Vagina (tissue), 2 donors: Measurements from ENCODE around the gene RPP30. TPM values are rescaled to one million over a fixed set of nuclear protein-coding genes. Genes with fewer than 3 reads are reported as not detected.
"Not testable (repeated sequence)": the region's sequence is repeated elsewhere in the genome, so short reads cannot be mapped to it uniquely, and the experiment has no call there.

Experiments
- DNase-seq, 2 donors: peaks; one replicate each; pipeline ENCODE4 v3.0.0-alpha.2; 2017; ENCODE audit errors: extremely low spot score in 2 of 2
- H3K27ac ChIP-seq: fragments of 200-600 bp; sonication (generic); one replicate; pipeline ENCODE4 v1.5.1; 2019
- H3K27me3 ChIP-seq: fragments of 200-600 bp; sonication (generic); one replicate; pipeline ENCODE4 v1.5.1; 2019
- H3K36me3 ChIP-seq, 2 donors: fragments of 200-600 bp; sonication (generic); one replicate each; pipeline ENCODE4 v1.5.1; 2017 to 2019
- H3K4me1 ChIP-seq: fragments of 200-600 bp; sonication (generic); one replicate; pipeline ENCODE4 v1.5.1; 2019
- H3K4me3 ChIP-seq, 2 donors: fragments of 200-600 bp; sonication (generic); 1 replicate in 1 of 2; 2 replicates in 1 of 2; pipeline ENCODE4 v1.5.1; 2016 to 2019
- H3K9me3 ChIP-seq: fragments of 200-600 bp; sonication (generic); one replicate; pipeline ENCODE4 v1.5.1; 2019
- CTCF ChIP-seq, 3 experiments: fragments of 450-650 bp in 2 of 3; fragments of 200-600 bp in 1 of 3; sonication (generic) in 1 of 3; IDR thresholded peaks; one replicate each; pipeline ENCODE4 v1.5.1; 2017 to 2019; ENCODE audit warnings: antibody characterized with exemption in 3 of 3, mild to moderate bottlenecking in 2 of 3, moderate library complexity in 2 of 3
- POLR2A ChIP-seq, 2 donors: fragments of 450-650 bp; IDR thresholded peaks; one replicate each; pipeline ENCODE4 v1.6.1; 2017; ENCODE audit warnings: antibody characterized with exemption in 2 of 2, mild to moderate bottlenecking in 2 of 2, moderate library complexity in 2 of 2
- POLR2AphosphoS5 ChIP-seq, 2 donors: sonication (generic); formaldehyde crosslinking; IDR thresholded peaks; one replicate each; pipeline ENCODE4 v1.9.0; 2017; ENCODE audit warnings: antibody characterized with exemption in 2 of 2, mild to moderate bottlenecking in 2 of 2, low read depth in 1 of 2; ENCODE audit not compliant: insufficient read depth in 1 of 2
- intact Hi-C: fragments of 100-400 bp; cut with DNase I; formaldehyde crosslinking; loops from one replicate; pipeline ENCODE4 v1.15.1; 2023
- total RNA-seq: library from RNA; depleted of rRNA; stranded (reverse); fragments of >200 nt; gene quantifications from one replicate; pipeline ENCODE4 v1.2.3, GENCODE V29; 2016

Gene RPP30
- total RNA-seq, 1 donor from 2014 or later = 18.4 TPM

GRCh38 chr10:90893190-90893589, 21.4 kb downstream of the RPP30 start:
- intact Hi-C loops = no loop called here
- Histone ChIP-seq H3K27ac (no peak overlapping the region), H3K9me3 (no peaks in the 10 kb centered on the region), H3K27me3 (no peaks in the 10 kb centered on the region), H3K4me3 (no peak overlapping the region), H3K36me3 (peaks cover 0 to 41% of the 10 kb centered on the region in 2 donors), H3K4me1 (no peaks in the 10 kb centered on the region)
- no peak for DNase-seq
- TF ChIP-seq POLR2A (IDR thresholded peaks at IDR 0.05) = no peak
- TF ChIP-seq POLR2AphosphoS5 (IDR thresholded peaks at IDR 0.05; ENCODE audit: insufficient read depth in 1 of 2, low read depth in 1 of 2) = no peak
- no peak for TF ChIP-seq CTCF (IDR thresholded peaks at IDR 0.05)

GRCh38 chr10:90896916-90897315, 25.1 kb downstream of the RPP30 start:
- peaks cover 0 to 37% of the 10 kb centered on the region in 2 donors for H3K36me3 ChIP-seq
- H3K4me1 ChIP-seq, intact Hi-C loops, H3K4me3 ChIP-seq, H3K27me3 ChIP-seq, H3K9me3 ChIP-seq, DNase-seq, H3K27ac ChIP-seq: not testable (repeated sequence)

- Histone ChIP-seq H3K36me3 (peaks cover 0 to 13% of the 10 kb centered on the region in 2 donors), H3K4me1 (no peaks in the 10 kb centered on the region), H3K27me3 (no peaks in the 10 kb centered on the region), H3K27ac (no peak overlapping the region), H3K9me3 (no peaks in the 10 kb centered on the region), H3K4me3 (no peak overlapping the region)
- TF ChIP-seq CTCF (IDR thresholded peaks at IDR 0.05) (no peak), POLR2A (IDR thresholded peaks at IDR 0.05) (no peak), POLR2AphosphoS5 (IDR thresholded peaks at IDR 0.05; ENCODE audit: insufficient read depth in 1 of 2, low read depth in 1 of 2) (no peak)
- intact Hi-C loops = loop anchor here (5.0 kb wide), 1 partner anchor 346 kb away; no protein-coding TSS in a partner anchor
- DNase-seq = no peak
These were observed 34.2 kb downstream of the RPP30 start for GRCh38 chr10:90905925-90906324.

- intact Hi-C loops = loop anchor here (5.0 kb wide), 1 partner anchor 346 kb away; no protein-coding TSS in a partner anchor
- Histone ChIP-seq H3K4me1 (no peaks in the 10 kb centered on the region), H3K36me3 (peaks cover 0 to 13% of the 10 kb centered on the region in 2 donors), H3K27ac (no peak overlapping the region), H3K27me3 (no peaks in the 10 kb centered on the region), H3K4me3 (no peak overlapping the region), H3K9me3 (no peaks in the 10 kb centered on the region)
- DNase-seq = no peak
- TF ChIP-seq POLR2A (IDR thresholded peaks at IDR 0.05) (no peak), CTCF (IDR thresholded peaks at IDR 0.05) (no peak), POLR2AphosphoS5 (IDR thresholded peaks at IDR 0.05; ENCODE audit: insufficient read depth in 1 of 2, low read depth in 1 of 2) (no peak)
These were observed 34.8 kb downstream of the RPP30 start for GRCh38 chr10:90906596-90906995.

- intact Hi-C loops = no loop called here
- TF ChIP-seq CTCF (IDR thresholded peaks at IDR 0.05) (peak; percentile 62 to 78 (median 69)), POLR2AphosphoS5 (IDR thresholded peaks at IDR 0.05; ENCODE audit: insufficient read depth in 1 of 2, low read depth in 1 of 2) (peak in 1 of 2 donors; percentile 13), POLR2A (IDR thresholded peaks at IDR 0.05) (no peak)
- Histone ChIP-seq H3K4me1 (peaks cover 4% of the 10 kb centered on the region), H3K9me3 (no peaks in the 10 kb centered on the region), H3K27me3 (no peaks in the 10 kb centered on the region), H3K36me3 (no peaks in the 10 kb centered on the region), H3K4me3 (no peak overlapping the region), H3K27ac (no peak overlapping the region)
- no peak for DNase-seq
These were observed 39.6 kb downstream of the RPP30 start for GRCh38 chr10:90911133-90912051.
